ENCODE data around the gene ATP8A2.

DNA sequence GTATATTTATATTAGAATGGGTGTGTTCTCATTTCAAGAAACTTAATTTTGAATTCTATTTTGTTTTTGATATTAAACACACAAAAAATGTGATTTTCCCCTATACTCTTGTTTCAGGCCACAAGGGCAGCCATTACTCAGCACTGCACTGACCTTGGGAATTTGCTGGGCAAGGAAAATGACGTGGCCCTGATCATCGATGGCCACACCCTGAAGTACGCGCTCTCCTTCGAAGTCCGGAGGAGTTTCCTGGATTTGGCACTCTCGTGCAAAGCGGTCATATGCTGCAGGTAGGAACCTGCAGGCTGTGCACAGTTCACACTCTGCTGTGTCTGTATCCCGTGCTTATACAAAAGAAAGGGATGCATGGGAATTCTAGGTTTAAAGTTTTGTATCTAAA, 327.3 kb downstream of the ATP8A2 start:
- no peak for TF ChIP-seq ZFX (IDR thresholded peaks at IDR 0.05; ENCODE audit: borderline replicate concordance)
- TF ChIP-seq, protein P1, sequence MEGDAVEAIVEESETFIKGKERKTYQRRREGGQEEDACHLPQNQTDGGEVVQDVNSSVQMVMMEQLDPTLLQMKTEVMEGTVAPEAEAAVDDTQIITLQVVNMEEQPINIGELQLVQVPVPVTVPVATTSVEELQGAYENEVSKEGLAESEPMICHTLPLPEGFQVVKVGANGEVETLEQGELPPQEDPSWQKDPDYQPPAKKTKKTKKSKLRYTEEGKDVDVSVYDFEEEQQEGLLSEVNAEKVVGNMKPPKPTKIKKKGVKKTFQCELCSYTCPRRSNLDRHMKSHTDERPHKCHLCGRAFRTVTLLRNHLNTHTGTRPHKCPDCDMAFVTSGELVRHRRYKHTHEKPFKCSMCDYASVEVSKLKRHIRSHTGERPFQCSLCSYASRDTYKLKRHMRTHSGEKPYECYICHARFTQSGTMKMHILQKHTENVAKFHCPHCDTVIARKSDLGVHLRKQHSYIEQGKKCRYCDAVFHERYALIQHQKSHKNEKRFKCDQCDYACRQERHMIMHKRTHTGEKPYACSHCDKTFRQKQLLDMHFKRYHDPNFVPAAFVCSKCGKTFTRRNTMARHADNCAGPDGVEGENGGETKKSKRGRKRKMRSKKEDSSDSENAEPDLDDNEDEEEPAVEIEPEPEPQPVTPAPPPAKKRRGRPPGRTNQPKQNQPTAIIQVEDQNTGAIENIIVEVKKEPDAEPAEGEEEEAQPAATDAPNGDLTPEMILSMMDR (IDR thresholded peaks at IDR 0.05): no peak

Measured in 22Rv1 (cell line).